HL-60 (cell line): ENCODE measurements around the gene NDUFS7.

Experiments
- DNase-seq, 2 experiments: peaks; one replicate each; pipeline ENCODE4 v3.0.0-alpha.2; 2010 to 2020; ENCODE audit warnings: low read depth in 1 of 2, low spot score in 1 of 2
- H3K27ac ChIP-seq: fragments of 250-450 bp; sonication (Bioruptor Pico); replicated peaks from 2 replicates; pipeline ENCODE4 v1.5.1; 2020; ENCODE audit warnings: mild to moderate bottlenecking, moderate library complexity
- H3K27me3 ChIP-seq: fragments of 250-450 bp; sonication (Bioruptor Pico); 2 replicates; pipeline ENCODE4 v1.5.1; 2021; ENCODE audit warnings: mild to moderate bottlenecking, moderate library complexity; ENCODE audit not compliant: insufficient read depth, poor library complexity, severe bottlenecking
- H3K4me3 ChIP-seq: replicated peaks from 2 replicates; pipeline ENCODE4 v1.5.1; 2011; ENCODE audit warnings: mild to moderate bottlenecking, control low read depth, low read length; ENCODE audit not compliant: insufficient read depth
- GABPA ChIP-seq: IDR thresholded peaks from 2 replicates; pipeline ENCODE4 v1.6.1; 2012; ENCODE audit warnings: low read depth
- POLR2AphosphoS5 ChIP-seq: IDR thresholded peaks from 2 replicates; pipeline ENCODE4 v1.6.1; 2012; ENCODE audit warnings: low read depth
- SPI1 ChIP-seq: IDR thresholded peaks from 2 replicates; pipeline ENCODE4 v1.6.1; 2012; ENCODE audit warnings: low read depth, mild to moderate bottlenecking, borderline replicate concordance
- TF ChIP-seq, protein P1 (sequence below): IDR thresholded peaks from one replicate; pipeline ENCODE4 v1.5.1; 2011; ENCODE audit warnings: low read length, control low read depth, inconsistent platforms; ENCODE audit not compliant: insufficient read depth
- TF ChIP-seq, protein P2 (sequence below): IDR thresholded peaks from 2 replicates; pipeline ENCODE4 v1.6.1; 2012; ENCODE audit warnings: low read depth; ENCODE audit not compliant: insufficient replicate concordance

Gene NDUFS7

DNA sequence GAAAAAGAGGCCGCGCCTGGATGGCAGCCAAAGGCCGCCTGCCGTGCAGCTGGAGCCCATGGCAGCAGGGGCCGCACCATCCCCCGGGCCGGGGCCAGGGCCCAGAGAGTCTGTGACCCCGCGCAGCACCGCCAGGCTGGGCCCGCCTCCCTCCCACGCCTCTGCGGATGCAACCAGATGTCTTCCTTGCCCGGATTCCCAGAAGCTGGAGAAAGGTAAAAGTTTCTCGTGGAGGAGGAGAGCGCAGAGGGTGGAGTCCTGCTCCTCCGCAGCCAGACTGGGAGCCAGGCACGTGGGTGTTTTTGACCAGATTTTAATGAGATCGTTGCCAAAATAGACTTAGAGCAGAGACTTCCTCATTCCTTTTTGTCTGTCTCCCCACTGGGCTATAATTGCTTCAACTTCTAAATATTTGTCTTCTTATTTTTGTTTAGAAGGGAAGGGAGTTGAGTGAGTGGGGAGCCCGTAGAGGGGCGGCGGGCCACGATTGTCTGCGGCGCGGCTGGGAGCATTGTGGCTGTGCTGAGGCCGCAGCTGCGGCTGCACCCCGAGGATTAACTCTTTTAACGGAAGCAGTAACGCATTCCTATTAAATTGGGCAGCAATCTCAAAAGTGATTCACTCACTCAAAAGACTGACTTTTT, 22.8 kb upstream of the NDUFS7 start:
- DNase-seq, result peak; percentile 63 to 64
- Histone ChIP-seq H3K4me3 (peak overlapping the region; percentile 23; the same call in 1 of the 2 replicates), H3K27ac (peak overlapping the region; percentile 64), H3K27me3 (no peaks in the 10 kb centered on the region)
- TF ChIP-seq, protein P1, sequence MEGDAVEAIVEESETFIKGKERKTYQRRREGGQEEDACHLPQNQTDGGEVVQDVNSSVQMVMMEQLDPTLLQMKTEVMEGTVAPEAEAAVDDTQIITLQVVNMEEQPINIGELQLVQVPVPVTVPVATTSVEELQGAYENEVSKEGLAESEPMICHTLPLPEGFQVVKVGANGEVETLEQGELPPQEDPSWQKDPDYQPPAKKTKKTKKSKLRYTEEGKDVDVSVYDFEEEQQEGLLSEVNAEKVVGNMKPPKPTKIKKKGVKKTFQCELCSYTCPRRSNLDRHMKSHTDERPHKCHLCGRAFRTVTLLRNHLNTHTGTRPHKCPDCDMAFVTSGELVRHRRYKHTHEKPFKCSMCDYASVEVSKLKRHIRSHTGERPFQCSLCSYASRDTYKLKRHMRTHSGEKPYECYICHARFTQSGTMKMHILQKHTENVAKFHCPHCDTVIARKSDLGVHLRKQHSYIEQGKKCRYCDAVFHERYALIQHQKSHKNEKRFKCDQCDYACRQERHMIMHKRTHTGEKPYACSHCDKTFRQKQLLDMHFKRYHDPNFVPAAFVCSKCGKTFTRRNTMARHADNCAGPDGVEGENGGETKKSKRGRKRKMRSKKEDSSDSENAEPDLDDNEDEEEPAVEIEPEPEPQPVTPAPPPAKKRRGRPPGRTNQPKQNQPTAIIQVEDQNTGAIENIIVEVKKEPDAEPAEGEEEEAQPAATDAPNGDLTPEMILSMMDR, result no peak
- peak; percentile 95 for TF ChIP-seq SPI1
- 0 out of 2 replicates have a peak, but pooled peaks have one; percentile 18 for TF ChIP-seq GABPA
- no peak for TF ChIP-seq POLR2AphosphoS5

DNA sequence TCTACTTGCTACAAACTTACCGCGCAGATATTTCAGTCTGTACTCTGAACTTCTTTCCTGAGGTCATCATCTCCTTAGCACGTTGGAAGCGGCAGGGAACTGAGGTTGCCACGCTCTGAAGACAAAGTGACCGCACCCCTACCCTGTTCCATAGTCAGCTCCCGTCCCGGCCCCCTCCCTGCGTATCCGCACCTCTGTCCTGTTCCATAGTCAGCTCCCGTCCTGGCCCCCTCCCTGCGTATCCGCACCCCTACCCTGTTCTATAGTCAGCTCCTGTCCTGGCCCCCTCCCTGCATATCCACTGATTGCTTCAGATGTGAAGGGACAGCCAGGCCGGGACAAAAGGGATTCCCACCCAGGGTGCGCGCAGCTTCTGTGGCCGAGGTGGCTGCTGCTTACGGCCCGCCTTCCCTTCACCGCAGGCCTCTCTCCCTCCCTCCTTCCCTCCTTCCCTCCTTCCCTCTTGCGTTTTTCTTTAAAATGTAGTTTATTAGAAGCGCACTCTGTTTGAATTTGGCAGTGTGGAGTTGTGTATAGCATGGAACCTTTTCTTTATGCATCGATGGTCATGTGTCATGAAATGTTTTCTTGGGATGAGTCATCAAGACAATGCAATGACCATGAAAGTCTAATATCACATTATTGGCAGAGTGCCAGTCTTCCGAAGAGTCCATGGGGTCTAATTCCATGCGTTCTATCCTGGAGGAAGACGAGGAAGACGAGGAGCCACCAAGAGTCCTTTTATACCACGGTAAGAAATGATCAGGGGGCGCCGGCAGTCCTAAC, 21.9 kb upstream of the NDUFS7 start:
- DNase-seq, result no peak
- no peak overlapping the region for H3K4me3 ChIP-seq
- H3K27ac ChIP-seq, result peak overlapping the region; percentile 64
- TF ChIP-seq GABPA, result no peak
- no peak for TF ChIP-seq SPI1
- TF ChIP-seq, protein P1, result no peak
- TF ChIP-seq, protein P2, sequence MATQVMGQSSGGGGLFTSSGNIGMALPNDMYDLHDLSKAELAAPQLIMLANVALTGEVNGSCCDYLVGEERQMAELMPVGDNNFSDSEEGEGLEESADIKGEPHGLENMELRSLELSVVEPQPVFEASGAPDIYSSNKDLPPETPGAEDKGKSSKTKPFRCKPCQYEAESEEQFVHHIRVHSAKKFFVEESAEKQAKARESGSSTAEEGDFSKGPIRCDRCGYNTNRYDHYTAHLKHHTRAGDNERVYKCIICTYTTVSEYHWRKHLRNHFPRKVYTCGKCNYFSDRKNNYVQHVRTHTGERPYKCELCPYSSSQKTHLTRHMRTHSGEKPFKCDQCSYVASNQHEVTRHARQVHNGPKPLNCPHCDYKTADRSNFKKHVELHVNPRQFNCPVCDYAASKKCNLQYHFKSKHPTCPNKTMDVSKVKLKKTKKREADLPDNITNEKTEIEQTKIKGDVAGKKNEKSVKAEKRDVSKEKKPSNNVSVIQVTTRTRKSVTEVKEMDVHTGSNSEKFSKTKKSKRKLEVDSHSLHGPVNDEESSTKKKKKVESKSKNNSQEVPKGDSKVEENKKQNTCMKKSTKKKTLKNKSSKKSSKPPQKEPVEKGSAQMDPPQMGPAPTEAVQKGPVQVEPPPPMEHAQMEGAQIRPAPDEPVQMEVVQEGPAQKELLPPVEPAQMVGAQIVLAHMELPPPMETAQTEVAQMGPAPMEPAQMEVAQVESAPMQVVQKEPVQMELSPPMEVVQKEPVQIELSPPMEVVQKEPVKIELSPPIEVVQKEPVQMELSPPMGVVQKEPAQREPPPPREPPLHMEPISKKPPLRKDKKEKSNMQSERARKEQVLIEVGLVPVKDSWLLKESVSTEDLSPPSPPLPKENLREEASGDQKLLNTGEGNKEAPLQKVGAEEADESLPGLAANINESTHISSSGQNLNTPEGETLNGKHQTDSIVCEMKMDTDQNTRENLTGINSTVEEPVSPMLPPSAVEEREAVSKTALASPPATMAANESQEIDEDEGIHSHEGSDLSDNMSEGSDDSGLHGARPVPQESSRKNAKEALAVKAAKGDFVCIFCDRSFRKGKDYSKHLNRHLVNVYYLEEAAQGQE, result no peak
- no peak for TF ChIP-seq POLR2AphosphoS5
- H3K27me3 ChIP-seq, result no peaks in the 10 kb centered on the region

DNA sequence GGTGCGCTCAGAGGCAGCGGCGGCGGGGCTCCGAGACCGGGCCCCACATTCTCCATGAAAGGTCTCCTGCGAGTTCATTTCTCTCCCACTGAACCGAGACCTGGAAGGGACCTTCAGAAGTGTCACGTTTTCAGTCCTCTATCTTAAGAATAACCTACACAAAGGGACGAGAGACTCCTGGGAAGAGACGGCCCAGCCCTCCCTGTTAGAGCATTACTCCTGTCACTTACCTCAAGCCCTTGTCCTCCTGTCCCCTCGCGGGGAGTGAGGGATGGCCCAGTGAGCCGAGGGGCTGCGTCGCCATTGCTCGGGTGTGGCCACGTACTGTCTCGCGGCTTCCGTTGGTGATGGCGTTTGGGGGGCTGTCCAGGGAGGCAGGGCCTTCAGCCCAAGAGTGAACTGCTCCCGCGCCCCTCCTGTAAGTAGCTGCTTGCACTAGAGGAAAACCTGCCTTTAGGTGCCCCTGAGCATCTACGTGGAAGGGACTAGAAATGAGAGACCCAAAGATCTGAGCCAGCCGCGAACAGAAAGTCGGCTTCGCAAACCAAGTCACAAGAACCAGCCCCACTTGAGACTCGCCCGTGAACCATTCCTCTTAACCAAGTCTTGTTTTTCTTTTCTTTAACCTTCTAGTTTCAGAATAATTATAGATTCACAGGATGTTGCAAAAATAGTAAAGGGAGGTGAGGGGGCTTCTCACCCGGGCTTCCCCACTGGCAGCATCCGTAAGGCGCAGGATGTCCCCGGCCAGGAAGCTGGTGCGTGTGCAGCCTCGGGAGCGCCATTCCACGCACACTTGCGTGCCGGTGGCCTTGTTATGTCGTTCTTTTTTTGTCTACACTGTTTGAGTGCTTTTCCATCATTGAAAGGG, 21.1 kb upstream of the NDUFS7 start:
- no peak for DNase-seq
- H3K27me3 ChIP-seq, result no peaks in the 10 kb centered on the region
- no peak for TF ChIP-seq SPI1
- TF ChIP-seq, protein P1, result no peak
- no peak for TF ChIP-seq GABPA
- TF ChIP-seq, protein P2, result no peak
- no peak for TF ChIP-seq POLR2AphosphoS5
- H3K27ac ChIP-seq, result peak overlapping the region; percentile 72
- H3K4me3 ChIP-seq, result no peak overlapping the region
